C4-2B (cell line): ENCODE data around the gene GMFB.

Experiments used
- CTCF ChIP-seq: fragments of 450-650 bp; conservative IDR thresholded peaks from 2 replicates; pipeline ENCODE4 v1.5.1; 2017; ENCODE audit warnings: mild to moderate bottlenecking
- ZFX ChIP-seq: fragments of 450-650 bp; IDR thresholded peaks from 2 replicates; pipeline ENCODE4 v1.6.1; 2017

- no peak for TF ChIP-seq CTCF
- no peak for TF ChIP-seq ZFX
Measured at GRCh38 chr14:54440476-54440872, 48.3 kb downstream of the GMFB start.
